Fibroblast of lung (primary cell): ENCODE data around the gene CDK6. TPM values are rescaled to one million over a fixed set of nuclear protein-coding genes. Genes with fewer than 3 reads are reported as not detected.

Source experiments
- DNase-seq, 2 donors: peaks; one replicate each; pipeline versions ENCODE4 v3.0.0 to v3.0.0-alpha.2; 2010; ENCODE audit warnings: low read depth in 2 of 2
- H2AFZ ChIP-seq: 2 replicates; pipeline ENCODE4 v1.5.1; 2012; ENCODE audit warnings: low read length, control low read depth, inconsistent platforms
- H3K27ac ChIP-seq: 2 replicates; pipeline ENCODE4 v1.5.1; 2011; ENCODE audit warnings: low read length, control low read depth; ENCODE audit not compliant: insufficient read depth
- H3K27me3 ChIP-seq: 2 replicates; pipeline ENCODE4 v1.5.1; 2011; ENCODE audit warnings: mild to moderate bottlenecking, low read length; ENCODE audit not compliant: control insufficient read depth, insufficient read depth
- H3K36me3 ChIP-seq: 2 replicates; pipeline ENCODE4 v1.5.1; 2011; ENCODE audit warnings: low read length; ENCODE audit not compliant: control insufficient read depth, insufficient read depth
- H3K4me1 ChIP-seq: 2 replicates; pipeline ENCODE4 v1.5.1; 2011; ENCODE audit warnings: low read length; ENCODE audit not compliant: control insufficient read depth, insufficient read depth; ENCODE audit errors: extremely low read depth
- H3K4me2 ChIP-seq: 2 replicates; pipeline ENCODE4 v1.5.1; 2011; ENCODE audit warnings: low read length, control low read depth; ENCODE audit not compliant: insufficient read depth; ENCODE audit errors: extremely low read depth
- H3K4me3 ChIP-seq, 4 experiments: fragments of 200-600 bp in 1 of 4; sonication (generic) in 1 of 4; replicated peaks in 1 of 4; 2 replicates each; pipeline ENCODE4 v1.5.1; 2011 to 2016; ENCODE audit warnings: low read length in 4 of 4, low read depth in 3 of 4, mild to moderate bottlenecking in 3 of 4, control low read depth in 2 of 4, inconsistent platforms in 1 of 4, mixed read lengths in 1 of 4; ENCODE audit not compliant: insufficient read depth in 1 of 4; ENCODE audit errors: control extremely low read depth in 1 of 4
- H3K79me2 ChIP-seq: 2 replicates; pipeline ENCODE4 v1.5.1; 2012; ENCODE audit warnings: mild to moderate bottlenecking, low read length, inconsistent platforms; ENCODE audit not compliant: control insufficient read depth, insufficient read depth
- H3K9ac ChIP-seq: 2 replicates; pipeline ENCODE4 v1.5.1; 2011; ENCODE audit warnings: mild to moderate bottlenecking, low read length, control low read depth; ENCODE audit not compliant: insufficient read depth
- H3K9me3 ChIP-seq: 2 replicates; pipeline ENCODE4 v1.5.1; 2012; ENCODE audit warnings: low read depth, low read length; ENCODE audit not compliant: control insufficient read depth, insufficient read depth
- H4K20me1 ChIP-seq: 2 replicates; pipeline ENCODE4 v1.5.1; 2011; ENCODE audit warnings: low read length; ENCODE audit not compliant: control insufficient read depth, insufficient read depth; ENCODE audit errors: extremely low read depth
- CTCF ChIP-seq, 2 donors: IDR thresholded peaks in 1 of 2; conservative IDR thresholded peaks in 1 of 2; 1 replicate in 1 of 2; 2 replicates in 1 of 2; pipeline ENCODE4 v1.5.1; 2011 to 2012; ENCODE audit warnings: low read length in 2 of 2, control low read depth in 1 of 2, inconsistent platforms in 1 of 2, low read depth in 1 of 2, mild to moderate bottlenecking in 1 of 2
- EZH2 ChIP-seq: IDR thresholded peaks from 2 replicates; pipeline ENCODE4 v1.5.1; 2012; ENCODE audit warnings: low read length, control low read depth, mild to moderate bottlenecking; ENCODE audit errors: missing control alignments
- polyA plus RNA-seq, 2 donors: library from polyadenylated mRNA; depleted of rRNA in 1 of 2; stranded (reverse) in 1 of 2; unstranded in 1 of 2; fragments of >200 nt; gene quantifications; 2 replicates each; pipeline ENCODE4 v1.2.1, GENCODE V29; 2011 to 2012; ENCODE audit warnings: missing spikeins in 1 of 2
- total RNA-seq: library from RNA; depleted of rRNA; stranded (reverse); fragments of >200 nt; gene quantifications from 2 replicates; pipeline ENCODE4 v1.2.1, GENCODE V29; 2014

CDK6 gene
- total and polyA plus RNA-seq, 2 donors (not counting 1 experiment from before 2014, with no cell fraction given) = 17.8 to 19.2 TPM

- TF ChIP-seq CTCF (conservative IDR thresholded peaks at IDR 0.05 in 1 of 2, IDR thresholded peaks at IDR 0.05 in 1 of 2; ENCODE audit: low read depth in 1 of 2, low read length in 2 of 2) (no peak), EZH2 (no peak)
- Histone ChIP-seq H3K4me1 (peaks cover 7% of the 10 kb centered on the region), H2AFZ (no peak overlapping the region), H3K9me3 (no peaks in the 10 kb centered on the region), H3K4me2 (no peak overlapping the region), H3K27me3 (no peaks in the 10 kb centered on the region), H3K79me2 (peaks cover 39% of the 10 kb centered on the region), H4K20me1 (no peaks in the 10 kb centered on the region), H3K27ac (no peak overlapping the region), H3K9ac (no peak overlapping the region), H3K4me3 (no peak overlapping the region), H3K36me3 (no peaks in the 10 kb centered on the region)
- no peak for DNase-seq
Observed at GRCh38 chr7:92798517-92799249, 37.7 kb downstream of the CDK6 start.

GRCh38 chr7:92797693-92798092 is 38.7 kb downstream of the CDK6 start:
- Histone ChIP-seq H3K9me3 (no peaks in the 10 kb centered on the region), H3K79me2 (peaks cover 37% of the 10 kb centered on the region), H3K9ac (no peak overlapping the region), H3K36me3 (no peaks in the 10 kb centered on the region), H4K20me1 (no peaks in the 10 kb centered on the region), H3K27ac (no peak overlapping the region), H3K4me3 (no peak overlapping the region), H2AFZ (no peak overlapping the region), H3K4me2 (no peak overlapping the region), H3K27me3 (no peaks in the 10 kb centered on the region), H3K4me1 (peaks cover 7% of the 10 kb centered on the region)
- DNase-seq = peak in 1 of 2 donors; percentile 44
- TF ChIP-seq EZH2 = no peak
- no peak for TF ChIP-seq CTCF (conservative IDR thresholded peaks at IDR 0.05 in 1 of 2, IDR thresholded peaks at IDR 0.05 in 1 of 2; ENCODE audit: low read depth in 1 of 2, low read length in 2 of 2)

- H3K36me3 ChIP-seq = no peaks in the 10 kb centered on the region
- TF ChIP-seq CTCF (conservative IDR thresholded peaks at IDR 0.05 in 1 of 2, IDR thresholded peaks at IDR 0.05 in 1 of 2; ENCODE audit: low read depth in 1 of 2, low read length in 2 of 2) (no peak), EZH2 (no peak)
- H2AFZ ChIP-seq = no peak overlapping the region
- no peaks in the 10 kb centered on the region for H3K27me3 ChIP-seq
- H3K4me1 ChIP-seq = peaks cover 7% of the 10 kb centered on the region
- no peak overlapping the region for H3K27ac ChIP-seq
- H3K4me3 ChIP-seq = no peak overlapping the region
- no peak overlapping the region for H3K4me2 ChIP-seq
- no peak overlapping the region for H3K9ac ChIP-seq
- peak in 1 of 2 donors; percentile 83 for DNase-seq
- no peaks in the 10 kb centered on the region for H4K20me1 ChIP-seq
- peaks cover 38% of the 10 kb centered on the region for H3K79me2 ChIP-seq
- H3K9me3 ChIP-seq = no peaks in the 10 kb centered on the region
Observed at GRCh38 chr7:92797284-92797683, 39.1 kb downstream of the CDK6 start.
